Measurements from ENCODE around the gene ADAMTS17.

Gene ADAMTS17

DNA sequence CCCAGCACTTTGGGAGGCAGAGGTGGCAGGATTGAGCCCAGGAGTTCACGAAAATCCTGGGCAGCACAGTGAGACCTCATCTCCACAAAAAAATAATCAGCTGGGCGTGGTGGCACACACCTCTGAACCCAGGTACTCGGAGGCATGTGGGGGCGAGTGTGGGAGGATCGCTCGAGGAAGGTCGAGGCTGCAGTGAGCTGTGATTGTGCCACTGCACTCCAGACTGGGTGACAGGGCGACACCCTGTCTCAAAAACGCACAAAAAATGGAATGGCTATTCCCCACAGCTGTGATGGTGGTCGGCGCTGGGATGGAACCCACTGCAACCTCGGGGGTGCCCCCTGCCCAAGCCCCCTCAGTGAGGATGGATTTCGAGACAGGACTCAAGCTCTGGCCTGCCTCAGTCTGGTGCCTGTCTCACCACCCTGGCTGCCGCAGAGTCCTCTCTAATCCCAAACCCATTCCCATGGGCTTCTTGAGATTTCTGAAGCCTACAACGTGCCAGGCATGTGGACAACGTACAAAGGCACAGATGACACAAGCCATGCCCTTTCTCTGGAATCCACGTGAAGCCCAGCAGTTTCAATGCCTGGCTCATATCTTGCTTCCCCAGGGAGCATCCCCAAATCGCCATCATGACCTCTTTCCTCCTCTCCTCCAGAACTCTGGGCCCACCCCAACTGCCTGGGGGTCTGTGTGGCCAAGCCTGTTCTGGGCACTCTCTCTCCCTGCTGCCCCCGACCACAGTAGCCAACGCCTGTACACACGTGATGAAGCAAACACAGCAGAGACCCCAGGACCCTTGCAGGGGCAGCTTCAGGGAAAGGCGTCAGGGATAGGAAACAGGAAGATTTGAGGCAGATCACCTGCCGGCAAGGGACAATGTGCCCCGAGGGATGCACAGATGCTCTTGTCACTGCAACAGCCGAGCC is 32.4 kb downstream of the ADAMTS17 start:
- Histone ChIP-seq H3K36me3 (replicated peaks; ENCODE audit: low read depth, low read length) (no peaks in the 10 kb centered on the region), H3K9ac (ENCODE audit: low read length) (no peak overlapping the region), H3K4me2 (ENCODE audit: low read length) (no peak overlapping the region), H3K27me3 (ENCODE audit: low read depth, low read length) (no peaks in the 10 kb centered on the region), H4K20me1 (ENCODE audit: insufficient read depth, low read length) (no peaks in the 10 kb centered on the region), H3K9me3 (ENCODE audit: insufficient read depth, low read length) (no peaks in the 10 kb centered on the region), H3K4me3 (ENCODE audit: low read length) (no peak overlapping the region), H3K4me1 (ENCODE audit: low read length) (no peaks in the 10 kb centered on the region), H2AFZ (ENCODE audit: low read depth, low read length) (no peak overlapping the region), H3K79me2 (ENCODE audit: low read length) (no peaks in the 10 kb centered on the region), H3K27ac (ENCODE audit: low read length) (no peak overlapping the region)
- TF ChIP-seq EZH2phosphoT487 (IDR thresholded peaks at IDR 0.05; ENCODE audit: low read depth) = no peak
- TF ChIP-seq, protein P1, sequence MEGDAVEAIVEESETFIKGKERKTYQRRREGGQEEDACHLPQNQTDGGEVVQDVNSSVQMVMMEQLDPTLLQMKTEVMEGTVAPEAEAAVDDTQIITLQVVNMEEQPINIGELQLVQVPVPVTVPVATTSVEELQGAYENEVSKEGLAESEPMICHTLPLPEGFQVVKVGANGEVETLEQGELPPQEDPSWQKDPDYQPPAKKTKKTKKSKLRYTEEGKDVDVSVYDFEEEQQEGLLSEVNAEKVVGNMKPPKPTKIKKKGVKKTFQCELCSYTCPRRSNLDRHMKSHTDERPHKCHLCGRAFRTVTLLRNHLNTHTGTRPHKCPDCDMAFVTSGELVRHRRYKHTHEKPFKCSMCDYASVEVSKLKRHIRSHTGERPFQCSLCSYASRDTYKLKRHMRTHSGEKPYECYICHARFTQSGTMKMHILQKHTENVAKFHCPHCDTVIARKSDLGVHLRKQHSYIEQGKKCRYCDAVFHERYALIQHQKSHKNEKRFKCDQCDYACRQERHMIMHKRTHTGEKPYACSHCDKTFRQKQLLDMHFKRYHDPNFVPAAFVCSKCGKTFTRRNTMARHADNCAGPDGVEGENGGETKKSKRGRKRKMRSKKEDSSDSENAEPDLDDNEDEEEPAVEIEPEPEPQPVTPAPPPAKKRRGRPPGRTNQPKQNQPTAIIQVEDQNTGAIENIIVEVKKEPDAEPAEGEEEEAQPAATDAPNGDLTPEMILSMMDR (IDR thresholded peaks at IDR 0.05; ENCODE audit: low read depth, low read length) = no peak

DNA sequence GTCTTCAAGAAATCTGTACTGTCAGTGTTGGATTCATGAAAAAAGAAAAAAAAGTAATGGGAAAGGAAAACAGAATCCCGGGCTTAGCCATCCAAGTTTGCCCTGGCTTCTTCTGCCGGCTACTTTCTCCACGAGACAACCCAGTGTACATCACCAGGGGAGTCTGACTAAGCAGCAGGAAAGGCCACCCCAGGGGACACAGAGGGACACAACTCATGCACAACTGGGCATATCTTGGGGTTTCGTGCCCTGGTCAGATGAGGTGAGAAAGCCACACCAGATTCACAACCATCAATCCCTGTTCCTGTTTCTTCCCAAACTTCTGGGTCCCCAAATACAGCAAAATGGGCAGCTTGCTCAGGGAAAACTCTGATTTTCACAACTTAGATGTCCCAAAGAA is 33.2 kb downstream of the ADAMTS17 start:
- no peak overlapping the region for H3K4me3 ChIP-seq (ENCODE audit: low read length)

DNA sequence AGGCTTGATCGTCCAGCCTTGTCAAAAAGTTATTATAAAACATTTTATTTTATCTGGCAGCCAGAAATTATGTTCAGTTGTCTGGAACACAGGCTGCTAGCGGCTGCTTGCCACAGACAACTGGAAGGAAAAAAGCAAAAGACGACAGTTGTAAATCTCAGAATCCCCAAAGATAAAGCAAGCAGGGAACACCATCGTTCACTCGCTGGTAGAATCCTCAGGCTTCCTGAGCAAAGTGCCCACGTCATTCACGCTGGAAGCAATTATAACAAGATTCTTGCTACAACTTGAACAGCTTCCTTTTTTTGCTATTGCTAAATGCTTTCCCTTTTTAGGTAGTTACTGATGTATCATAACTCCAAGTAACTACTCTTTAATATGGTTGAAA is 33.6 kb downstream of the ADAMTS17 start:
- no peak overlapping the region for H3K4me3 ChIP-seq (ENCODE audit: low read length)

More for the DNA sequence above, 33.2 kb downstream of the ADAMTS17 start:
- H3K4me2 ChIP-seq (ENCODE audit: low read length) = no peak overlapping the region
- H4K20me1 ChIP-seq (ENCODE audit: insufficient read depth, low read length) = no peaks in the 10 kb centered on the region
- H2AFZ ChIP-seq (ENCODE audit: low read depth, low read length) = no peak overlapping the region
- no peaks in the 10 kb centered on the region for H3K79me2 ChIP-seq (ENCODE audit: low read length)
- no peaks in the 10 kb centered on the region for H3K9me3 ChIP-seq (ENCODE audit: insufficient read depth, low read length)
- no peaks in the 10 kb centered on the region for H3K27me3 ChIP-seq (ENCODE audit: low read depth, low read length)
- no peak overlapping the region for H3K27ac ChIP-seq (ENCODE audit: low read length)
- no peak for TF ChIP-seq EZH2phosphoT487 (IDR thresholded peaks at IDR 0.05; ENCODE audit: low read depth)
- TF ChIP-seq, protein P1 (IDR thresholded peaks at IDR 0.05; ENCODE audit: low read depth, low read length) = no peak
- no peaks in the 10 kb centered on the region for H3K36me3 ChIP-seq (replicated peaks; ENCODE audit: low read depth, low read length)
- H3K9ac ChIP-seq (ENCODE audit: low read length) = no peak overlapping the region
- H3K4me1 ChIP-seq (ENCODE audit: low read length) = no peaks in the 10 kb centered on the region

More for the DNA sequence above, 33.6 kb downstream of the ADAMTS17 start:
- no peaks in the 10 kb centered on the region for H3K9me3 ChIP-seq (ENCODE audit: insufficient read depth, low read length)
- H3K27me3 ChIP-seq (ENCODE audit: low read depth, low read length) = no peaks in the 10 kb centered on the region
- TF ChIP-seq, protein P1 (IDR thresholded peaks at IDR 0.05; ENCODE audit: low read depth, low read length) = no peak
- TF ChIP-seq EZH2phosphoT487 (IDR thresholded peaks at IDR 0.05; ENCODE audit: low read depth) = no peak
- no peak overlapping the region for H3K9ac ChIP-seq (ENCODE audit: low read length)
- no peak overlapping the region for H3K27ac ChIP-seq (ENCODE audit: low read length)
- no peaks in the 10 kb centered on the region for H4K20me1 ChIP-seq (ENCODE audit: insufficient read depth, low read length)
- no peaks in the 10 kb centered on the region for H3K36me3 ChIP-seq (replicated peaks; ENCODE audit: low read depth, low read length)
- H3K4me2 ChIP-seq (ENCODE audit: low read length) = no peak overlapping the region
- H3K79me2 ChIP-seq (ENCODE audit: low read length) = no peaks in the 10 kb centered on the region
- no peaks in the 10 kb centered on the region for H3K4me1 ChIP-seq (ENCODE audit: low read length)
- H2AFZ ChIP-seq (ENCODE audit: low read depth, low read length) = no peak overlapping the region

Measured in OCI-LY3 (cell line).